PC-3 (cell line): ENCODE data around the gene HMCN2. TPM values are rescaled to one million over a fixed set of nuclear protein-coding genes. Genes with fewer than 3 reads are reported as not detected.

Experiments
- ATAC-seq: fragments of 200-7000 bp; cut with Tn5 transposase; 2 replicates; pipeline ENCODE4 v1.9.1; 2020; ENCODE audit warnings: mild to moderate bottlenecking, moderate library complexity
- BruUV-seq: library from RNA; stranded (reverse); fragments of 400-500 nt; replicated peaks from 2 replicates; lab custom pipeline; 2021; lab: Mats Ljungman, UMichigan
- CTCF ChIA-PET: fragments of 300-600 bp; sonication (Branson Sonifier 250); formaldehyde crosslinking; loops from one replicate; lab custom pipeline; 2022; ENCODE audit warnings: antibody characterized with exemption; lab: Charles Lee
- POLR2A ChIA-PET: fragments of 300-600 bp; sonication (Branson Sonifier 250); formaldehyde crosslinking; loops from one replicate; lab custom pipeline; 2022; ENCODE audit warnings: antibody characterized with exemption; ENCODE audit not compliant: unreplicated experiment; lab: Charles Lee
- DNase-seq: peaks from one replicate; pipeline ENCODE4 v3.0.0-alpha.2; 2015
- H2AFZ ChIP-seq: fragments of 300-600 bp; sonication (generic); 2 replicates; pipeline ENCODE4 v1.6.0; 2016; ENCODE audit warnings: antibody characterized with exemption, low read length
- H3F3A ChIP-seq: fragments of 300-600 bp; sonication (generic); one replicate; pipeline ENCODE4 v1.6.0; 2017; ENCODE audit warnings: antibody characterized with exemption, low read length, control low read depth, mild to moderate bottlenecking; ENCODE audit not compliant: unreplicated experiment
- H3K27ac ChIP-seq: fragments of 300-600 bp; sonication (generic); 2 replicates; pipeline ENCODE4 v1.5.1; 2016; ENCODE audit warnings: mild to moderate bottlenecking, low read length
- H3K27me3 ChIP-seq: fragments of 300-600 bp; sonication (generic); 2 replicates; pipeline ENCODE4 v1.6.1; 2016; ENCODE audit warnings: low read length, mixed read lengths
- H3K36me3 ChIP-seq: fragments of 300-600 bp; sonication (generic); 2 replicates; pipeline ENCODE4 v1.6.1; 2016; ENCODE audit warnings: low read depth, mixed run types, low read length, mixed read lengths
- H3K4me1 ChIP-seq: fragments of 300-600 bp; sonication (generic); 2 replicates; pipeline ENCODE4 v1.5.1; 2016; ENCODE audit warnings: low read length; ENCODE audit not compliant: insufficient read depth
- H3K4me2 ChIP-seq: fragments of 300-600 bp; sonication (generic); 2 replicates; pipeline ENCODE4 v1.6.0; 2016; ENCODE audit warnings: low read length
- H3K4me3 ChIP-seq: fragments of 300-600 bp; sonication (generic); 2 replicates; pipeline ENCODE4 v1.5.1; 2016; ENCODE audit warnings: mild to moderate bottlenecking, low read length, mixed read lengths
- H3K79me2 ChIP-seq: fragments of 300-600 bp; sonication (generic); 2 replicates; pipeline ENCODE4 v1.6.1; 2017; ENCODE audit warnings: low read length, mixed read lengths
- H3K9ac ChIP-seq: fragments of 300-600 bp; sonication (generic); 2 replicates; pipeline ENCODE4 v1.6.0; 2016; ENCODE audit warnings: mild to moderate bottlenecking, low read length
- H3K9me2 ChIP-seq: fragments of 300-600 bp; sonication (generic); replicated peaks from 2 replicates; pipeline ENCODE4 v1.6.1; 2016; ENCODE audit warnings: mixed run types, low read length, mixed read lengths
- H3K9me3 ChIP-seq: fragments of 300-600 bp; sonication (generic); 2 replicates; pipeline ENCODE4 v1.6.1; 2016; ENCODE audit warnings: low read length, mixed read lengths
- H4K20me1 ChIP-seq: fragments of 300-600 bp; sonication (generic); 2 replicates; pipeline ENCODE4 v1.6.1; 2016; ENCODE audit warnings: low read length, mixed read lengths
- CTCF ChIP-seq: fragments of 300-600 bp; sonication (generic); conservative IDR thresholded peaks from 2 replicates; pipeline ENCODE4 v1.5.1; 2017; ENCODE audit warnings: antibody characterized with exemption, low read depth, mild to moderate bottlenecking, low read length
- EZH2 ChIP-seq: fragments of 300-600 bp; sonication (generic); IDR thresholded peaks from one replicate; pipeline ENCODE4 v1.6.1; 2017; ENCODE audit warnings: antibody characterized with exemption, mild to moderate bottlenecking, low read length; ENCODE audit not compliant: unreplicated experiment
- EZH2phosphoT487 ChIP-seq: fragments of 300-600 bp; sonication (generic); IDR thresholded peaks from 2 replicates; pipeline ENCODE4 v1.6.1; 2018; ENCODE audit warnings: mild to moderate bottlenecking, antibody characterized with exemption, low read length, borderline replicate concordance
- intact Hi-C: fragments of 100-400 bp; cut with micrococcal nuclease; formaldehyde crosslinking; loops from 2 replicates; pipeline ENCODE4 v1.9.0; 2023
- total RNA-seq: library from RNA; depleted of rRNA; stranded (reverse); fragments of >200 nt; gene quantifications from 2 replicates; pipeline ENCODE4 v1.2.3, GENCODE V29; 2014

HMCN2 gene
- total RNA-seq, 1 experiment from 2014 or later, result 0.11 TPM

GRCh38 chr9:130241198-130241535, 24.4 kb upstream of the HMCN2 start:
- no peaks in the 10 kb centered on the region for H3K36me3 ChIP-seq
- H2AFZ ChIP-seq, result no peak overlapping the region
- H3K9me2 ChIP-seq, result no peaks in the 10 kb centered on the region
- no TSS peak for BruUV-seq
- H3K4me3 ChIP-seq, result no peak overlapping the region
- TF ChIP-seq EZH2, result no peak
- no peak for TF ChIP-seq EZH2phosphoT487
- TF ChIP-seq CTCF, result no peak
- ChIA-PET POLR2A (no interaction called here), CTCF (no interaction called here)
- no peak overlapping the region for H3K27ac ChIP-seq
- H3K27me3 ChIP-seq, result no peaks in the 10 kb centered on the region
- H3F3A ChIP-seq, result no peaks in the 10 kb centered on the region
- intact Hi-C loops, result no loop called here
- H3K9ac ChIP-seq, result no peak overlapping the region
- no peaks in the 10 kb centered on the region for H3K9me3 ChIP-seq
- DNase-seq (no peak), ATAC-seq (no peak)
- H4K20me1 ChIP-seq, result no peaks in the 10 kb centered on the region
- no peaks in the 10 kb centered on the region for H3K79me2 ChIP-seq
- no peak overlapping the region for H3K4me2 ChIP-seq
- no peaks in the 10 kb centered on the region for H3K4me1 ChIP-seq

DNA sequence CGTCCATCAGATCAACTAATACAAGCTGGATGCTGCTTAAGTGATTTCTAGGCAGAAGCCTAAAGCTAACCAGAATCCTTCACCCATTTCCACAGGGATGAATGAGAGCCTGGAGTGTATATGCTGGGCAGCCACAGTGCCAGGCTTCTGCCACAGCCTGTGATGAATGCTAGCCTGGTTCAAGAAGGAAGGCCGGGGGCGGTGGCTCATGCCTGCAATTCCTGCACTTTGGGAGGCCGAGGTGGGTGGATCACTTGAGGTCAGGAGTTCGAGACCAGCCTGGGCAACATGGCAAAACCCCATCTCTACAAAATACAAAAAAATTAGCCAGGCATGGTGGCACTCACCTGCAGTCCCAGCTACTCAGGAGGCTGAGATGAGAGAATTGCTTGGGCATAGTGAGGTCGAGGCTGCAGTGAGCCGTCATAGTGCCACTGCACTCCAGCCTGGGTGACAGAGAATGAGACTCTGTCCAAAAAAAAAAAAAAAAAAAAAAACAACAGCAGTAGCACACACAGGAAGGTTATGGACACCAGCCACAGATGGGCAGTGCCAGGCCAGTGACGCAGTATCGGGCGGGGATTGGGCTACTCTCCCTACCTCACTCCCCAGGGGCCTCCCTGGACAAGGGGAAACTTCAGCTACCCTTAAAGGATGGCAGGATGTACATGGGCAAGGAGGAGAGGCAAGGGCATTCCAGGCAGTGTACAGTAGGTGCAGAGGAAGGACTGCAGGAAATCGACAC, 23.1 kb upstream of the HMCN2 start:
- no peak for DNase-seq
- H4K20me1 ChIP-seq, result no peaks in the 10 kb centered on the region
- no peaks in the 10 kb centered on the region for H3K27me3 ChIP-seq
- no peaks in the 10 kb centered on the region for H3K4me1 ChIP-seq
- BruUV-seq, result no TSS peak
- H3F3A ChIP-seq, result no peaks in the 10 kb centered on the region
- peak overlapping the region; percentile 76 for H2AFZ ChIP-seq
- no peak overlapping the region for H3K27ac ChIP-seq
- ChIA-PET CTCF (no interaction called here), POLR2A (interaction anchor here (0.6 kb wide), 1 partner anchor 169 kb away, joined by 4 read pairs; no protein-coding TSS in a partner anchor)
- no peaks in the 10 kb centered on the region for H3K9me3 ChIP-seq
- no peaks in the 10 kb centered on the region for H3K79me2 ChIP-seq
- intact Hi-C loops, result no loop called here
- no peak for ATAC-seq
- no peak for TF ChIP-seq EZH2
- no peak for TF ChIP-seq EZH2phosphoT487
- no peak for TF ChIP-seq CTCF
- no peak overlapping the region for H3K4me3 ChIP-seq
- H3K36me3 ChIP-seq, result no peaks in the 10 kb centered on the region
- no peaks in the 10 kb centered on the region for H3K9me2 ChIP-seq
- H3K9ac ChIP-seq, result no peak overlapping the region
- peak overlapping the region; percentile 65; the same call in 1 of the 2 replicates for H3K4me2 ChIP-seq
